A673 (cell line): Measurements from ENCODE around the gene MAP2K5.

Experiments used
- EZH2 ChIP-seq: fragments of 200-600 bp; sonication (generic); IDR thresholded peaks from 2 replicates; pipeline ENCODE4 v1.6.1; 2017; ENCODE audit warnings: borderline replicate concordance, low read depth, mild to moderate bottlenecking, mixed read lengths, antibody characterized with exemption, low read length; ENCODE audit not compliant: poor library complexity, severe bottlenecking
- TF ChIP-seq, protein P1 (sequence below): fragments of 300-800, 200-600 bp; sonication (generic); conservative IDR thresholded peaks from 2 replicates; pipeline ENCODE4 v1.5.1; 2017; ENCODE audit warnings: low read depth, mild to moderate bottlenecking, antibody characterized with exemption, low read length, moderate library complexity, mixed read lengths

DNA sequence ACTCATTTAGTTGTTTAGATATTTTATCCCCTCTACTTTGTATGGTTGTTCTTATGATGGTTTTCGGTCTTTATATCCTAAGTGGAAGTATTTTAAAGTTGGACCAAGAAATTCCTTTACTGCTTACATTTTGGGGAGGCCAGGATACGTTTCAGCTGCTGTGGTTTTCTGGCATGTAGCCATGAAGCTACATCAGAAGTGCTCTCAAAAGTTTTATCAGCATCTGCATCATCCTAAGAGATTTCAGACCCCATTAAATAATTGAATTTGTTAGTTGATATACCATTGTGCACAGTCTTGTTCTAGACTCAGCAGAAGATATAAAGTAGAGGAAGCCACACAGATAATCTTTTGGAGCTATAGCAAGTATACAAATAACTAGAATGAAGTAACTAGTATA lies 232.7 kb downstream of the MAP2K5 start:
- TF ChIP-seq, protein P1, sequence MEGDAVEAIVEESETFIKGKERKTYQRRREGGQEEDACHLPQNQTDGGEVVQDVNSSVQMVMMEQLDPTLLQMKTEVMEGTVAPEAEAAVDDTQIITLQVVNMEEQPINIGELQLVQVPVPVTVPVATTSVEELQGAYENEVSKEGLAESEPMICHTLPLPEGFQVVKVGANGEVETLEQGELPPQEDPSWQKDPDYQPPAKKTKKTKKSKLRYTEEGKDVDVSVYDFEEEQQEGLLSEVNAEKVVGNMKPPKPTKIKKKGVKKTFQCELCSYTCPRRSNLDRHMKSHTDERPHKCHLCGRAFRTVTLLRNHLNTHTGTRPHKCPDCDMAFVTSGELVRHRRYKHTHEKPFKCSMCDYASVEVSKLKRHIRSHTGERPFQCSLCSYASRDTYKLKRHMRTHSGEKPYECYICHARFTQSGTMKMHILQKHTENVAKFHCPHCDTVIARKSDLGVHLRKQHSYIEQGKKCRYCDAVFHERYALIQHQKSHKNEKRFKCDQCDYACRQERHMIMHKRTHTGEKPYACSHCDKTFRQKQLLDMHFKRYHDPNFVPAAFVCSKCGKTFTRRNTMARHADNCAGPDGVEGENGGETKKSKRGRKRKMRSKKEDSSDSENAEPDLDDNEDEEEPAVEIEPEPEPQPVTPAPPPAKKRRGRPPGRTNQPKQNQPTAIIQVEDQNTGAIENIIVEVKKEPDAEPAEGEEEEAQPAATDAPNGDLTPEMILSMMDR, result no peak
- TF ChIP-seq EZH2, result no peak
